ENCODE data around the gene RALGPS2.

GRCh38 chr1:178796013-178796412, 71.0 kb downstream of the RALGPS2 start:
- TF ChIP-seq CTCF (conservative IDR thresholded peaks at IDR 0.05; ENCODE audit: low read depth, low read length) (no peak), EZH2 (IDR thresholded peaks at IDR 0.05; ENCODE audit: low read length, unreplicated experiment) (no peak), EZH2phosphoT487 (IDR thresholded peaks at IDR 0.05; ENCODE audit: borderline replicate concordance, low read length) (no peak)

All from PC-3 (cell line).